Astrocyte of the cerebellum (primary cell): ENCODE data around the gene KCTD21.
"Not testable (repeated sequence)": the region's sequence is repeated elsewhere in the genome, so short reads cannot be mapped to it uniquely, and the experiment has no call there.

Experiments
- DNase-seq: peaks from one replicate; pipeline ENCODE4 v3.0.0-alpha.2; 2011; ENCODE audit warnings: low read depth
- H3K4me3 ChIP-seq: 2 replicates; pipeline ENCODE4 v1.5.1; 2011; ENCODE audit warnings: mild to moderate bottlenecking, low read depth, low read length, moderate library complexity
- CTCF ChIP-seq: IDR thresholded peaks from 2 replicates; pipeline ENCODE4 v1.5.1; 2012; ENCODE audit warnings: low read length, low read depth, moderate library complexity, mild to moderate bottlenecking; ENCODE audit errors: missing control alignments
- in situ Hi-C: cut with HindIII; loops from 2 replicates; pipeline ENCODE4 v1.10.0; 2017; ENCODE audit warnings: low sequenced_read_pairs

Gene KCTD21

GRCh38 chr11:78177216-78177615 lies 11.2 kb downstream of the KCTD21 start:
- no peak for DNase-seq
- in situ Hi-C loops: no loop called here
- no peak overlapping the region for H3K4me3 ChIP-seq
- no peak for TF ChIP-seq CTCF

GRCh38 chr11:78176605-78177141 lies 11.8 kb downstream of the KCTD21 start:
- H3K4me3 ChIP-seq: no peak overlapping the region

GRCh38 chr11:78175862-78176261 lies 12.6 kb downstream of the KCTD21 start:
- H3K4me3 ChIP-seq, in situ Hi-C loops, DNase-seq: not testable (repeated sequence)

More at GRCh38 chr11:78176605-78177141, 11.8 kb downstream of the KCTD21 start:
- TF ChIP-seq CTCF: no peak
- in situ Hi-C loops: no loop called here
- no peak for DNase-seq

- in situ Hi-C loops: no loop called here
- DNase-seq: no peak
- no peak overlapping the region for H3K4me3 ChIP-seq
- TF ChIP-seq CTCF: no peak
Measured at GRCh38 chr11:78171951-78172350, 16.5 kb downstream of the KCTD21 start.

GRCh38 chr11:78170874-78171549 lies 17.4 kb downstream of the KCTD21 start:
- no peak for DNase-seq
- no peak for TF ChIP-seq CTCF
- in situ Hi-C loops: no loop called here
- no peak overlapping the region for H3K4me3 ChIP-seq

GRCh38 chr11:78170413-78170812 lies 18.0 kb downstream of the KCTD21 start:
- no peak for TF ChIP-seq CTCF
- no peak overlapping the region for H3K4me3 ChIP-seq
- in situ Hi-C loops: no loop called here
- no peak for DNase-seq
